Fibroblast of lung (primary cell): ENCODE results near the gene LEUTX. TPM values are rescaled to one million over a fixed set of nuclear protein-coding genes. Genes with fewer than 3 reads are reported as not detected.

ENCODE experiments used
- polyA plus RNA-seq, 2 donors: library from polyadenylated mRNA; depleted of rRNA in 1 of 2; stranded (reverse) in 1 of 2; unstranded in 1 of 2; fragments of >200 nt; gene quantifications; 2 replicates each; pipeline ENCODE4 v1.2.1, GENCODE V29; 2011 to 2012; ENCODE audit warnings: missing spikeins in 1 of 2
- total RNA-seq: library from RNA; depleted of rRNA; stranded (reverse); fragments of >200 nt; gene quantifications from 2 replicates; pipeline ENCODE4 v1.2.1, GENCODE V29; 2014

The LEUTX gene
- total and polyA plus RNA-seq, 2 donors (not counting 1 experiment from before 2014, with no cell fraction given), result not detected

Other genes starting within 250 kb of the LEUTX start
- gene EID2B, start 246.0 kb upstream of the LEUTX start, total RNA-seq, result 3.1 and 4.1 TPM in 2 replicates
- 3.4 and 4.0 TPM in 2 replicates for gene EID2B, start 246.0 kb upstream of the LEUTX start, polyA plus RNA-seq
- gene EID2, start 238.7 kb upstream of the LEUTX start, total RNA-seq, result 9.1 and 10.5 TPM in 2 replicates
- gene EID2, start 238.7 kb upstream of the LEUTX start, polyA plus RNA-seq, result 10.0 and 11.0 TPM in 2 replicates
- not detected in 2 replicates for gene LGALS13, start 176.3 kb upstream of the LEUTX start, total RNA-seq
- gene LGALS13, start 176.3 kb upstream of the LEUTX start, polyA plus RNA-seq, result not detected in 2 replicates
- not detected in 2 replicates for gene LGALS16, start 122.9 kb upstream of the LEUTX start, total RNA-seq
- not detected in 2 replicates for gene LGALS16, start 122.9 kb upstream of the LEUTX start, polyA plus RNA-seq
- not detected in 2 replicates for gene LGALS14, start 74.4 kb upstream of the LEUTX start, total RNA-seq
- gene LGALS14, start 74.4 kb upstream of the LEUTX start, polyA plus RNA-seq, result not detected in 2 replicates
- gene CLC, start 40.8 kb upstream of the LEUTX start, total RNA-seq, result not detected in 2 replicates
- gene CLC, start 40.8 kb upstream of the LEUTX start, polyA plus RNA-seq, result not detected in 2 replicates
- gene DYRK1B, start 55.3 kb downstream of the LEUTX start, total RNA-seq, result 8.5 and 12.2 TPM in 2 replicates
- gene DYRK1B, start 55.3 kb downstream of the LEUTX start, polyA plus RNA-seq, result 7.5 and 7.7 TPM in 2 replicates
- gene FBL, start 67.5 kb downstream of the LEUTX start, total RNA-seq, result 127 and 137 TPM in 2 replicates
- gene FBL, start 67.5 kb downstream of the LEUTX start, polyA plus RNA-seq, result 177 and 320 TPM in 2 replicates
- gene FCGBP, start 155.8 kb downstream of the LEUTX start, total RNA-seq, result 0.33 and 0.51 TPM in 2 replicates
- 0.01 and 0.02 TPM in 2 replicates for gene FCGBP, start 155.8 kb downstream of the LEUTX start, polyA plus RNA-seq
- gene PSMC4, start 192.3 kb downstream of the LEUTX start, total RNA-seq, result 65.2 and 75.1 TPM in 2 replicates
- gene PSMC4, start 192.3 kb downstream of the LEUTX start, polyA plus RNA-seq, result 76.0 and 113 TPM in 2 replicates
- 10.5 and 15.7 TPM in 2 replicates for gene ZNF546, start 218.2 kb downstream of the LEUTX start, total RNA-seq
- gene ZNF546, start 218.2 kb downstream of the LEUTX start, polyA plus RNA-seq, result 1.0 and 1.6 TPM in 2 replicates